ACHN (cell line): ENCODE results near the gene PDLIM5.
"Not testable (repeated sequence)": the region's sequence is repeated elsewhere in the genome, so short reads cannot be mapped to it uniquely, and the experiment has no call there.

ENCODE experiments used
- DNase-seq: peaks from one replicate; pipeline ENCODE4 v3.0.0-alpha.2; 2015
- in situ Hi-C: cut with HindIII; loops from 2 replicates; pipeline ENCODE4 v1.10.0; 2017; ENCODE audit warnings: low sequenced_read_pairs, low pct_ligation_motif_present, low pct_unique_long_range_greater_than_20kb

Gene PDLIM5

GRCh38 chr4:94511591-94511990 lies 59.8 kb downstream of the PDLIM5 start:
- in situ Hi-C loops = no loop called here
- no peak for DNase-seq

DNA sequence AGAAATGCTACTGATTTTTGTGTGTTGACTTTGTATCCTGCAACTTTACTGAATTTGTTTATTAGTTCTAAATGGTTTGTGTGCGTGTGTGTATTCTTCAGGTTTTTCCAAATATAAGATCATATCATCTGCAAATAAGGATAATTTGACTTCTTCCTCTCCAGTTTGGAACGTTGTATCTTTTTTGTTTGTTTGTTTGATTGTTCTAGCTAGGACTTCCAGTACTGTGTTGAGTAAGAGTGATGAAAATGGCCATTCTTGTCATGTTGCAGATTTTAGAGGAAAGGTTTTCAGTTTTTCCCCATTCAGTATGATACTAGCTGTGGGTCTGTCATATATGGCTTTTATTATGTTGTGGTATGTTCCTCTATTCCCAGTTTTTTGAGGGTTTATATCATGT lies 61.8 kb downstream of the PDLIM5 start:
- in situ Hi-C loops, DNase-seq: not testable (repeated sequence)

DNA sequence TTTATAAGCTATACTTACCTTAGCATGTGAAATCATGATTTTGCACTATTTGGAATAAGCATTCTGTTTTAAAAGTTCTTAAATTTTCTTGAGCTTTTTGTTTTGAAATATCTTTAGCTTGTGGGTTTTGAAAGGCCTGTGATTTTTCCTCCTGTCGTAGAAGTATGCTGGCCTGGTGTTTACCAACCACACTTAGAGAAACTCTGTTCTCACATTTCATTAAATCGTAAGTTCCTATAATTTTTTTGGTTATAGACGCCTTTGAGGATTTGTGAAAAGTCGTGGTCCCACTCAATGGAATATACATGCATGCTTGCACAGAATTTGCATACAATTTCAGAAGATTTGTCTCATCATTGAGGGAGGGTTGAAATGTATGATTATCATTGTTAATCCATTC lies 63.6 kb downstream of the PDLIM5 start:
- DNase-seq = no peak
- in situ Hi-C loops = no loop called here

GRCh38 chr4:94516067-94516466 lies 64.3 kb downstream of the PDLIM5 start:
- in situ Hi-C loops = no loop called here
- DNase-seq = no peak

DNA sequence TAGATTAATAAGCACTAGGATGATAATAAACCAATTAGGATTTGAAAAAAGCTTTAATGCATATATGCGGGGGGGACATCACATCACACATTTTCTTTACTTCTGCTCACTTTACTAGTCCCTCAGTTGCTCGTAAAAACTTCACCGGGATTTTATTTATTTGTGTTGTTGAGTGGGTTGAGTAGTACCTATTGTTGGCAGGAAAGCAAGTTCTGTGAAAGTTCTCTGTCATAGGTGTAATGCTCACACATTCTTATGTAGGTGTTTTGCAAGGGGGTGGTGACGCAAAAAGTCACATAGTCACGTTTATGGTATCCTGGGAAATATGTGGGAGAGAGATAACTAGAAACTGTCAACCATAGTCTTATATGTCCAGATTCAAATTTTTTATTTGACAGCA lies 65.3 kb downstream of the PDLIM5 start:
- DNase-seq = no peak
- in situ Hi-C loops = no loop called here

- in situ Hi-C loops = no loop called here
These were observed 65.8 kb downstream of the PDLIM5 start for GRCh38 chr4:94517492-94517891.

DNA sequence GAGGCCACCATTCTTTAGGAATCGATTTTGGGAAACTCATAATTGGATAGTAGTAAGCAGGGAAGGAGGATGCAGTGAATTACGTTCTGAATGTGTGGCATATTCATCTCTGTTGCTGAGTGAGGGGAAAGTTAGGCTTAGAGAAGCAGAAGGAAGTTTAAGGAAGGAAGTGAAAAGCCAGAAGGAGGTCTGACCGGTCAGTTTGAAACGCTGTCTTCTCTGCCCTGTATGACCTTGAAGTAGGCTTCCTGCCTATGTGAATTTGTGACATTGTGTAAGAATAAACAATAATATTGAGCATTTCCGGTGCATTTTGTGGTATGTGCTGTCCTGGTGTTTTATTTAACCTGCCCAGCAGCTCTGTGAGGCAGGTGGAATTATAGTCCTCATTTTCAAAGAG lies 67.3 kb downstream of the PDLIM5 start:
- in situ Hi-C loops = no loop called here
- DNase-seq = no peak

More at GRCh38 chr4:94517492-94517891, 65.8 kb downstream of the PDLIM5 start:
- DNase-seq = no peak

DNA sequence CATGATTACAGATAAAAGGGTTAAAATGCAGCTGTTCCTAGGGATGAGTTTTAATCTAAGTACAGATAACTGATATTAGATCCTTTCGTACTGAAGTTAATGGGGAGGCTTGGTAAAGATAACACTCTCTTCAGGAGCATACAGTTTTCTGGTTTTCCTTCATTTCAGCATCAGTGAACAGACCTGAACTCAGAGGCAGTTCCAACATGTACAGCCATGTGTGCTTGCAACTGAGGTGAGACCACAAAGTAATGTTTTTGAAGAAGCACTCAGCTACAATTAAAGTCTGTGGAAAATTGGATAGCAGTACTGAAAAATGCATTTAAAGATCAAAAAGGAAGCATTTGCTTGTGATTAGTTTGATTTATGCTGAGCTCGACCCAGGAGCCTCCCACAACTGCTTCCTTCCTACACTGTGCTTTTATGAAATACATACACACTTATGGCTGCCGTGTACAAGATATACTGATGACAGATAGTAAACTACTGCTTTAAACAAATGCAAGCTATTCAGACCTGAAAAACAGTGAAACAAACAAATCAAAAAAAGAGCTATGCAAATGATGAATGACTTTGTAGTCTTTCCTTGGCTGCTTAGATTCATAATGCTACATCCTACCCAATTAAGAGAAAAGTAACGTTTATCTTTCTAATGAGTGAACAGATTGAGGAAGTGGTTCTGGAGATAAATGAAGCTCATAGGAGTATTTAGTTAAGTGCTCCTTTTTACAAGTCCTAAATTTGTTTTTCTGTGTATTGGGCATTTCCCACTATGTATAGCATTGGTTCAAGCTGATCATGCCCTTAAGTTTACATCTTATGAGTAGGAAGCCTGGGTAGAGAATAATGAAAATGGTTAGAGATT lies 68.4 kb downstream of the PDLIM5 start:
- in situ Hi-C loops = no loop called here
- DNase-seq = no peak

DNA sequence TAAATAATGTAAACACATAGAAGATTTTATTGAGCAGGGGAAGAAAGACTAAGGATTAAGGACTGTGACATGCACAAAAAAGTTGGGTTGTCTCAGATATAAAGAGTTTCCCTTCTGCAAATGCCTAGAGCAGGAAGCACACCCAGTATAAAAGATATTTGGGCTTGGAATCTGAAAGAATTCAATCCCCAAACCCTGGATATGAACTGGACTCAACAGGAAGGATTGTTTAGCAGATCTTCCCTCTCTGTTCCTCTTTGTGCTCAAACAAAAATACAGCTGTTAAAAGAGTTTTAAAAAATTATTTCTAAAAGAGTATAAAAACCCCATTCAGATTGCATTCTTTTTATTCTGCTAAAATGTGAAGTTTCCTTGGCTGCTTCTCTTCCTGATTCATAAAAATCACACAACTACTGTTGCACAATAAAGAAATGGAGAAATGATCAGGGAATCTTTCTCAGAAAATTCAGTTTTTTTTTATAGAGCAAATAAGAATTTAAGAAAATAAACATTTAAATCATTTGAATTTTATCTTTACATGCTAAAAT lies 71.4 kb downstream of the PDLIM5 start:
- DNase-seq = no peak
- in situ Hi-C loops = no loop called here

- in situ Hi-C loops = no loop called here
- DNase-seq = no peak
These were observed 71.9 kb downstream of the PDLIM5 start for GRCh38 chr4:94523617-94524016.

DNA sequence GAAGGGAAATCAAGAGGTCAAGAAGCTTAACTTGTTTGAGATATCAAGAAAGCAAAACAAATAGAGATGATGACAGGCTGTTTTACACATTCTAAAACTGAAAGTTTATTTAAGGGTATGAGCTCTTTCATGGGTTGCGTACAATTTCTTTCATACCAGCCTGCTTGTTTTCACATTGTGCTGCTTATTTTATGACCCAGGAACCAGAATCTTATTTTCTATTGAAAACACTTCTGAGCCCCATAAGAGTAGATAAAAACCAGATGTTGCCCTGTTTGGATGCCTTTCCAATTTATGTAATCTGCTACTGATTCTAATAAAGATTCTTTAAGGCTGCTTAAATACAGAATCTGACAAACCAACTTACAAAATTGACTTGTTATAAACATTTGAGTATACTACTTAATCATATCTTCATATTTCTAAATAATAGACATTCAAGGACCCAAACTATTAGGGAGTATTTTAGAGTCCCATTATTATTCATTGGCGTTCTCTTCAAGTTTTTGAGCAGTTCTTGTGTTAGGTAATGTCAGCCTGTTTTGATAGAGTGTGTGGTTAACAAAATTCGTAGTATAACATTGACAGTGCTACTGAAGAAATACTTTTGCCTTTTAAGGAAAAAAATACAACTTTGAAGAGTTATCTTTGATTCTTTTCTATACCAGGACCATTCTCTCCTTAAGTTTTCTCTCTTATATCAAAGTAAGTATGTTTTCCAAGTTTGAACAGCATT lies 74.4 kb downstream of the PDLIM5 start:
- DNase-seq = no peak
- in situ Hi-C loops = no loop called here

DNA sequence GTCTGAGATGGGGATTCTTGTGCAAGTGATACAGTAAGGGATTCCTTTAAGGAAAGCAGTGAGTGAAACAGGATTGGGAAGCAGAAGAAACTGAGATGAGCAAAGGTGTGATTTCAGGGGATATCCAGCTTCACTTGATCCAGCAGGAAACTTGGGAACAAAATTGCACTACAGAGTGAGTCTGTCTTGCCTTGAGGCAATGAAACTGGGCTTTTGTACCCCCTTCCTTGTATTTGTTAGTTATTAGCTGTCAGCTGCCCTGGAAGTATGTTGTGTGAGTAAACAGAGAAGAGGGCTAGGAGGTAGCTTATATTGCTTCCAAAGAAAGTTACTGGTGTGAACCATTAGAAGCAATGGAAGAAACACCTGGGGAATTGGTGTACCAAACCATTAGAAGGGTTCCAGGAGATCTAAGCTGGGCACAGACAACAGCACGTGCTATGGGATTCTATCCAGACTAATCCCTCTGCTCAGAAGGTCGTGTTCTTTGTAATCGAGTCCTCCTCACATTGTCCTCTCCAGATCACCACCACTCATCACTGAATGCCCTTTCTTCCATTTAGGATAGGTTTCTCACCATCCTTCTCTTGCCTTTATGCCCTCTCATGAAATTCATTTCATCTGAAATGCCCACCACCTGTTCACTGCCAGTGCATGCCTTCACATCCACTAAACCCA lies 76.0 kb downstream of the PDLIM5 start:
- in situ Hi-C loops = no loop called here
- no peak for DNase-seq

DNA sequence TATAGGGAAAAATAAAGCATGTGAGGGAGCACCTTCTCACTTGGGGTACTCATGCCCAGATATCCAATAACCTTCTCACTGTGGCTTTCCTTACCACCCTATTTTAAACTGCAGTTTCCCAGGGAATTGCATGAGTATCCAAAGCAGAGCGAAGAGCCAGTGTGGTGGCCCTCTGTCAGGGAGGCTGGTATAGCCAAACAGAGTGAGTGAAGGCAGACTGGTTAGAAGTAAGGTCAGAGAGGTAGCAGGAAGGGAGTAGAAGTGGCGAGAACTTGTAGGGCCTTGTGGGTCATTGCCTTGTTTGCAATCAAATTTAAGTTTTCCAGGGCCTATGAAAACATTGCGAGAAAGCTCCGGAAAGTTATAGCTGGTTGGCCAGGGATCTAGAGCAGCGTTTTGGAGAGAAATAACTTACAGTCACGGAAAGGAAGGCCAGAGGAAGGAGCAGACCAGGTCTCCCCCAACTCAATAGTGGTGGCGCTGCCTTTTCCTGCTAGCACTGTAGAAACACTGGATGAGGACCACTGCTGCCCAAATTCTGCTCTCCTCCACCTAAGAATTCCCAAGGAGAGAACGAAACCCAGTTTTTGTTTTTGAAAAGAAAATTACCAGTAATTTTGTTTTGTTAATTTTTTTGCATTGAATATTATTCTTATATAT lies 77.2 kb downstream of the PDLIM5 start:
- in situ Hi-C loops = no loop called here
- no peak for DNase-seq

DNA sequence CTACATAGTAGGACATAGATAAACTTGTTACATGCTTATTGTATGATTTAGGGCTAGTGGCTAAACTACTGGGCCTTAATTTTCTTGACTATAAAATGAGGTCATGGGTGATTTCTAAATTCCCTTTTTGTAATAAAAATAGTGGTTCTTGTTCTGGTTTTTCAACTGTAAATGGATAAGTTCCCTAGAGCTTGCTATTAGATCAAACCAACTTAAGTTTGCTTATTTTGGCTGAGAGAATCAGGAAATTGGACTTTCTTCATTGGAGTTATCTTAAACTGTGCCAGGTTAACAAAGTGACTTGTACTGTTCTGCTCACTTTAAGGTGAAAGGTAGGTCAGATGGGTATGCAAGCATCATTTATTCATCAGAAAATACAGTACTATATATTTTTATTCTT lies 78.3 kb downstream of the PDLIM5 start:
- in situ Hi-C loops = no loop called here
- no peak for DNase-seq

- in situ Hi-C loops = no loop called here
- no peak for DNase-seq
These were observed 80.4 kb downstream of the PDLIM5 start for GRCh38 chr4:94531991-94532789.

GRCh38 chr4:94533405-94534223 lies 81.9 kb downstream of the PDLIM5 start:
- no peak for DNase-seq
- in situ Hi-C loops = no loop called here
